ENCODE data around the gene GALNT7.
"Not testable (repeated sequence)": the region's sequence is repeated elsewhere in the genome, so short reads cannot be mapped to it uniquely, and the experiment has no call there.

GALNT7 gene

GRCh38 chr4:173168396-173169177 lies at the start of gene GALNT7:
Gene GALNT7 (plus strand): TSS chr4:173168811. CDS start chr4:173168836, 25 bp downstream.
- Histone ChIP-seq H3K27ac (peak within 1 kb of the TSS; percentile 67), H3K27me3 (replicated peaks) (no peaks in the 10 kb centered on the region), H3K4me3 (ENCODE audit: low read depth, low read length) (peak within 1 kb of the TSS; percentile 84), H3K36me3 (replicated peaks) (no peaks in the 10 kb centered on the region)
- DNase-seq = no peak
- in situ Hi-C loops (cut with HindIII; ENCODE audit: low pct_ligation_motif_present, low sequenced_read_pairs) = no loop called here
- TF ChIP-seq, protein P1, sequence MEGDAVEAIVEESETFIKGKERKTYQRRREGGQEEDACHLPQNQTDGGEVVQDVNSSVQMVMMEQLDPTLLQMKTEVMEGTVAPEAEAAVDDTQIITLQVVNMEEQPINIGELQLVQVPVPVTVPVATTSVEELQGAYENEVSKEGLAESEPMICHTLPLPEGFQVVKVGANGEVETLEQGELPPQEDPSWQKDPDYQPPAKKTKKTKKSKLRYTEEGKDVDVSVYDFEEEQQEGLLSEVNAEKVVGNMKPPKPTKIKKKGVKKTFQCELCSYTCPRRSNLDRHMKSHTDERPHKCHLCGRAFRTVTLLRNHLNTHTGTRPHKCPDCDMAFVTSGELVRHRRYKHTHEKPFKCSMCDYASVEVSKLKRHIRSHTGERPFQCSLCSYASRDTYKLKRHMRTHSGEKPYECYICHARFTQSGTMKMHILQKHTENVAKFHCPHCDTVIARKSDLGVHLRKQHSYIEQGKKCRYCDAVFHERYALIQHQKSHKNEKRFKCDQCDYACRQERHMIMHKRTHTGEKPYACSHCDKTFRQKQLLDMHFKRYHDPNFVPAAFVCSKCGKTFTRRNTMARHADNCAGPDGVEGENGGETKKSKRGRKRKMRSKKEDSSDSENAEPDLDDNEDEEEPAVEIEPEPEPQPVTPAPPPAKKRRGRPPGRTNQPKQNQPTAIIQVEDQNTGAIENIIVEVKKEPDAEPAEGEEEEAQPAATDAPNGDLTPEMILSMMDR (IDR thresholded peaks at IDR 0.05; ENCODE audit: low read depth, low read length, missing control alignments) = no peak

GRCh38 chr4:173118819-173119218 lies 49.8 kb upstream of the GALNT7 start:
- H3K27ac ChIP-seq; H3K27me3 ChIP-seq (replicated peaks); H3K36me3 ChIP-seq (replicated peaks); DNase-seq; in situ Hi-C loops (cut with HindIII; ENCODE audit: low pct_ligation_motif_present, low sequenced_read_pairs); H3K4me3 ChIP-seq (ENCODE audit: low read depth, low read length): not testable (repeated sequence)

GRCh38 chr4:173119818-173120217 lies 48.8 kb upstream of the GALNT7 start:
- no peak for DNase-seq
- in situ Hi-C loops (cut with HindIII; ENCODE audit: low pct_ligation_motif_present, low sequenced_read_pairs) = no loop called here
- no peaks in the 10 kb centered on the region for H3K27me3 ChIP-seq (replicated peaks)
- no peaks in the 10 kb centered on the region for H3K36me3 ChIP-seq (replicated peaks)
- H3K27ac ChIP-seq = no peak overlapping the region
- no peak overlapping the region for H3K4me3 ChIP-seq (ENCODE audit: low read depth, low read length)
- TF ChIP-seq, protein P1 (IDR thresholded peaks at IDR 0.05; ENCODE audit: low read depth, low read length, missing control alignments) = no peak

- Histone ChIP-seq H3K27me3 (replicated peaks) (no peaks in the 10 kb centered on the region), H3K27ac (no peak overlapping the region), H3K36me3 (replicated peaks) (no peaks in the 10 kb centered on the region), H3K4me3 (ENCODE audit: low read depth, low read length) (no peak overlapping the region)
- in situ Hi-C loops (cut with HindIII; ENCODE audit: low pct_ligation_motif_present, low sequenced_read_pairs) = no loop called here
- TF ChIP-seq, protein P1 (IDR thresholded peaks at IDR 0.05; ENCODE audit: low read depth, low read length, missing control alignments) = no peak
- DNase-seq = peak; percentile 37
These were observed 47.5 kb upstream of the GALNT7 start for GRCh38 chr4:173121076-173121561.

DNA sequence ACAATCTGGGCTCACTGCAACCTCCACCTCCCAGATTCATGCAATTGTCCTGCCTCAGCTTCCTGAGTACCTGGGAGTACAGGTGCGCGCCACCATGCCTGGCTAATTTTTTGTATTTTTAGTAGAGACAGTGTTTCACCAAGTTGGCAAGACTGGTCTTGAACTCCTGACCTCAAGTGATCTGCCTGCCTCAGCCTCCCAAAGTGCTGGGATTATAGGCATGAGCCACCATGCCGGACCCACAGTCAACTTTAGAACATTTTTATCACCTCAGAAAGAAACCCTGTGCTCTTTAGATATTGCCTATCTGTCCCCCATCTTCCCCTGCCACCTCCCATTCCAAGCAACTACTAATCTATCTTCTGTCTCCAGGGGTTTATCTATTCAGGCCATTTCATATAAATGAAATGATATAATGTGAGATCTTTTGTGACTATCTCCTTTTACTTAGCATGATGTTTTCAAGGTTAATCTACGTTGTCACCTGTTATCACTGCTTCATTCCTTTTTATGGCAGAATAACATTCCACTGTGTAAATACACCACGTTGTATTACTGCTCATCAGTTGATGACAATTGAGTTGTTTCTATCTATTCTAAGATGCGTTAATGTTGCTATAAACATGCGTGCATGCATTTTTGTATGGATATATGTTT lies 44.3 kb upstream of the GALNT7 start:
- no peak for DNase-seq
- Histone ChIP-seq H3K27me3 (replicated peaks) (no peaks in the 10 kb centered on the region), H3K4me3 (ENCODE audit: low read depth, low read length) (no peak overlapping the region), H3K27ac (no peak overlapping the region), H3K36me3 (replicated peaks) (no peaks in the 10 kb centered on the region)
- TF ChIP-seq, protein P1 (IDR thresholded peaks at IDR 0.05; ENCODE audit: low read depth, low read length, missing control alignments) = no peak
- in situ Hi-C loops (cut with HindIII; ENCODE audit: low pct_ligation_motif_present, low sequenced_read_pairs) = no loop called here

DNA sequence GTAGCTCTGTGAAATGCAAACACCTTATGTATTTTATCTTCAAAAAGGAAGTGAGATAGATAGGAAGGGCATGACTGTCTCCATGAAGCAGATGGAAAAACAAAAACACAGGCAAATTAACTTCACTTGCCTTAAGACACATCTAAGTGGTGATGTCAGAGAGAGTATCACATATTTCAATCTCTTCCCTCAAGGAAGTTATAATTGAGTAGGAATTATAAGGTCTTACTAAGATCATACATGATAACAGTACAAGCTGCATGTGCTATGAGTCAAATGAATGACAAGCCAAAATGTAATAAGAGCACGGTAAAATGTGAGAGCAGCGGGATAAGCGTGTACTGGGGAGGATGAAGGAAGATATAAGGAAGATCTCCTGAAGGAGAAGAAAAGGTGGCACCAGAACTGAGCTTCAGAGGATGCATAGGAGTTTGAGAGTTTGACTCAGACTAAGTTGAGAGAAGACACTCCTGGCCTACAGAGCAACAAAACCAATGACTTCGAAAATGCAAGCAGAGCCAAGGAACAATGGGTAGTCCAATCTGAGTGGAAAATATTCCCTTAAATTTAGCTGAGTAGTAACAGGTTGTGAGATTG lies 43.3 kb upstream of the GALNT7 start:
- Histone ChIP-seq H3K27me3 (replicated peaks) (no peaks in the 10 kb centered on the region), H3K36me3 (replicated peaks) (no peaks in the 10 kb centered on the region), H3K4me3 (ENCODE audit: low read depth, low read length) (no peak overlapping the region), H3K27ac (no peak overlapping the region)
- no peak for DNase-seq
- in situ Hi-C loops (cut with HindIII; ENCODE audit: low pct_ligation_motif_present, low sequenced_read_pairs) = no loop called here
- TF ChIP-seq, protein P1 (IDR thresholded peaks at IDR 0.05; ENCODE audit: low read depth, low read length, missing control alignments) = no peak

All from brain microvascular endothelial cell (primary cell).